Measurements from ENCODE around the gene RPL18A. TPM values are rescaled to one million over a fixed set of nuclear protein-coding genes. Genes with fewer than 3 reads are reported as not detected.

Gene RPL18A
- total RNA-seq, 4 donors from 2014 or later, result 649 to 2,637 (median 1,942) TPM

GRCh38 chr19:17862711-17863519 is 3.2 kb downstream of the RPL18A start:
- Histone ChIP-seq H3K9me3 (no peaks in the 10 kb centered on the region), H3K36me3 (no peaks in the 10 kb centered on the region), H3K27ac (no peak overlapping the region), H3K4me3 (no peak overlapping the region), H3K4me1 (peaks cover 0 to 4% of the 10 kb centered on the region in 2 donors), H3K27me3 (no peaks in the 10 kb centered on the region)
- DNase-seq, result no peak
- TF ChIP-seq POLR2A (IDR thresholded peaks at IDR 0.05), result no peak
- TF ChIP-seq CTCF (IDR thresholded peaks at IDR 0.05), result no peak
- intact Hi-C loops (cut with DNase I; ENCODE audit: low total_unique reads), result loop anchor here (10.0 kb wide), 1 partner anchor 132 kb away; no protein-coding TSS in a partner anchor

- Histone ChIP-seq H3K36me3 (no peaks in the 10 kb centered on the region), H3K9me3 (no peaks in the 10 kb centered on the region), H3K27ac (no peak overlapping the region), H3K27me3 (no peaks in the 10 kb centered on the region), H3K4me3 (no peak overlapping the region), H3K4me1 (peaks cover 0 to 4% of the 10 kb centered on the region in 2 donors)
- intact Hi-C loops (cut with DNase I; ENCODE audit: low total_unique reads), result loop anchor here (10.0 kb wide), 1 partner anchor 131 kb away; no protein-coding TSS in a partner anchor
- TF ChIP-seq POLR2A (IDR thresholded peaks at IDR 0.05), result no peak
- TF ChIP-seq CTCF (IDR thresholded peaks at IDR 0.05), result no peak
- no peak for DNase-seq
These were observed 3.9 kb downstream of the RPL18A start for GRCh38 chr19:17863520-17864182.

- no peak for DNase-seq
- H3K4me3 ChIP-seq, result no peak overlapping the region
- no peak for TF ChIP-seq CTCF (IDR thresholded peaks at IDR 0.05)
- no peak for TF ChIP-seq POLR2A (IDR thresholded peaks at IDR 0.05)
- H3K27ac ChIP-seq, result no peak overlapping the region
- peaks cover 0 to 2% of the 10 kb centered on the region in 2 donors for H3K27me3 ChIP-seq
- H3K4me1 ChIP-seq, result peaks cover 0 to 4% of the 10 kb centered on the region in 2 donors
- intact Hi-C loops (cut with DNase I; ENCODE audit: low total_unique reads), result loop anchor here (10.0 kb wide), 1 partner anchor 129 kb away; no protein-coding TSS in a partner anchor
- H3K36me3 ChIP-seq, result no peaks in the 10 kb centered on the region
- H3K9me3 ChIP-seq, result no peaks in the 10 kb centered on the region
These were observed 5.9 kb downstream of the RPL18A start for GRCh38 chr19:17865364-17866311.

- TF ChIP-seq CTCF (IDR thresholded peaks at IDR 0.05) (no peak), POLR2A (IDR thresholded peaks at IDR 0.05) (no peak)
- intact Hi-C loops (cut with DNase I; ENCODE audit: low total_unique reads), result loop anchor here (10.0 kb wide), 1 partner anchor 128 kb away; no protein-coding TSS in a partner anchor
- Histone ChIP-seq H3K36me3 (no peaks in the 10 kb centered on the region), H3K27ac (no peak overlapping the region), H3K4me1 (no peaks in the 10 kb centered on the region), H3K9me3 (no peaks in the 10 kb centered on the region), H3K27me3 (peaks cover 0 to 10% of the 10 kb centered on the region in 2 donors), H3K4me3 (no peak overlapping the region)
- DNase-seq, result no peak
These were observed 6.7 kb downstream of the RPL18A start for GRCh38 chr19:17866312-17866963.
